ENCODE measurements around the gene CD8A. TPM values are rescaled to one million over a fixed set of nuclear protein-coding genes. Genes with fewer than 3 reads are reported as not detected.
A peak's percentile ranks its signal among the peaks of the same experiment; 100 is the strongest.
"Not testable (repeated sequence)": the region's sequence is repeated elsewhere in the genome, so short reads cannot be mapped to it uniquely, and the experiment has no call there.

CD8A gene
- 1 to 10 TPM; 1.3 to 1.4 TPM for total RNA-seq

- Mint-ChIP-seq H3K27ac (no peak within 1 kb of the TSS), H3K4me1 (ENCODE audit: low read depth) (peaks cover 16% of the 10 kb centered on the region), H3K9me3 (peaks cover 6% of the 10 kb centered on the region), H3K4me3 (peak within 1 kb of the TSS; percentile 74), H3K36me3 (ENCODE audit: low read depth) (peaks cover 4% of the 10 kb centered on the region), H3K27me3 (ENCODE audit: low read depth) (peaks cover 60% of the 10 kb centered on the region)
- intact Hi-C loops (cut with micrococcal nuclease) = no loop called here
- CTCF ChIA-PET = interaction anchor here (0.7 kb wide), 1 partner anchor 303 kb away, joined by 3 read pairs; no protein-coding TSS in a partner anchor
- peak; percentile 53 for DNase-seq
Measured at GRCh38 chr2:86790676-86791572, at the start of gene CD8A. Gene CD8A (minus strand): TSS chr2:86790913. CDS start chr2:86790825, 88 bp downstream.

GRCh38 chr2:86839871-86840548 is 49.3 kb upstream of the CD8A start:
- H3K4me3 Mint-ChIP-seq; H3K36me3 Mint-ChIP-seq (ENCODE audit: low read depth); DNase-seq; CTCF ChIA-PET; H3K9me3 Mint-ChIP-seq; intact Hi-C loops (cut with micrococcal nuclease); H3K27me3 Mint-ChIP-seq (ENCODE audit: low read depth); H3K27ac Mint-ChIP-seq: not testable (repeated sequence)
- peaks cover 27% of the 10 kb centered on the region for H3K4me1 Mint-ChIP-seq (ENCODE audit: low read depth)

GRCh38 chr2:86839455-86839854 is 48.7 kb upstream of the CD8A start:
- H3K36me3 Mint-ChIP-seq (ENCODE audit: low read depth); CTCF ChIA-PET; intact Hi-C loops (cut with micrococcal nuclease); H3K27ac Mint-ChIP-seq; H3K27me3 Mint-ChIP-seq (ENCODE audit: low read depth); H3K9me3 Mint-ChIP-seq; H3K4me3 Mint-ChIP-seq; DNase-seq: not testable (repeated sequence)
- H3K4me1 Mint-ChIP-seq (ENCODE audit: low read depth) = peaks cover 27% of the 10 kb centered on the region

- H3K9me3 Mint-ChIP-seq; H3K27me3 Mint-ChIP-seq (ENCODE audit: low read depth); H3K27ac Mint-ChIP-seq; H3K36me3 Mint-ChIP-seq (ENCODE audit: low read depth); CTCF ChIA-PET; DNase-seq; intact Hi-C loops (cut with micrococcal nuclease); H3K4me3 Mint-ChIP-seq: not testable (repeated sequence)
- H3K4me1 Mint-ChIP-seq (ENCODE audit: low read depth) = peaks cover 25% of the 10 kb centered on the region
Measured at GRCh38 chr2:86837714-86838113, 47.0 kb upstream of the CD8A start.

GRCh38 chr2:86836915-86837695 is 46.4 kb upstream of the CD8A start:
- H3K27me3 Mint-ChIP-seq (ENCODE audit: low read depth); H3K36me3 Mint-ChIP-seq (ENCODE audit: low read depth); H3K4me3 Mint-ChIP-seq; CTCF ChIA-PET; intact Hi-C loops (cut with micrococcal nuclease); H3K27ac Mint-ChIP-seq; H3K9me3 Mint-ChIP-seq: not testable (repeated sequence)
- peaks cover 19% of the 10 kb centered on the region for H3K4me1 Mint-ChIP-seq (ENCODE audit: low read depth)
- peak; percentile 77 for DNase-seq

GRCh38 chr2:86835548-86835889 is 44.8 kb upstream of the CD8A start:
- DNase-seq; intact Hi-C loops (cut with micrococcal nuclease); H3K9me3 Mint-ChIP-seq; H3K4me3 Mint-ChIP-seq; CTCF ChIA-PET; H3K36me3 Mint-ChIP-seq (ENCODE audit: low read depth); H3K27me3 Mint-ChIP-seq (ENCODE audit: low read depth); H3K27ac Mint-ChIP-seq: not testable (repeated sequence)
- peaks cover 14% of the 10 kb centered on the region for H3K4me1 Mint-ChIP-seq (ENCODE audit: low read depth)

- H3K27ac Mint-ChIP-seq = no peak overlapping the region
- CTCF ChIA-PET = no interaction called here
Measured at GRCh38 chr2:86833315-86833714, 42.6 kb upstream of the CD8A start.

GRCh38 chr2:86832334-86833096 is 41.8 kb upstream of the CD8A start:
- H3K4me1 Mint-ChIP-seq (ENCODE audit: low read depth) = peaks cover 10% of the 10 kb centered on the region
- H3K36me3 Mint-ChIP-seq (ENCODE audit: low read depth) = no peaks in the 10 kb centered on the region
- CTCF ChIA-PET = interaction anchor here (0.6 to 0.9 kb wide), 2 partner anchors 24 to 993 kb away, joined by 3 read pairs; no protein-coding TSS in a partner anchor
- no peak overlapping the region for H3K27ac Mint-ChIP-seq
- intact Hi-C loops (cut with micrococcal nuclease) = no loop called here
- H3K27me3 Mint-ChIP-seq (ENCODE audit: low read depth) = peaks cover 2% of the 10 kb centered on the region
- H3K9me3 Mint-ChIP-seq = no peaks in the 10 kb centered on the region
- no peak overlapping the region for H3K4me3 Mint-ChIP-seq
- DNase-seq = no peak

More at GRCh38 chr2:86833315-86833714, 42.6 kb upstream of the CD8A start:
- no peak for DNase-seq
- Mint-ChIP-seq H3K9me3 (no peaks in the 10 kb centered on the region), H3K4me3 (no peak overlapping the region), H3K36me3 (ENCODE audit: low read depth) (no peaks in the 10 kb centered on the region), H3K4me1 (ENCODE audit: low read depth) (peaks cover 14% of the 10 kb centered on the region), H3K27me3 (ENCODE audit: low read depth) (peaks cover 2% of the 10 kb centered on the region)
- intact Hi-C loops (cut with micrococcal nuclease) = no loop called here

GRCh38 chr2:86831537-86831936 is 40.8 kb upstream of the CD8A start:
- no peaks in the 10 kb centered on the region for H3K9me3 Mint-ChIP-seq
- intact Hi-C loops (cut with micrococcal nuclease) = no loop called here
- no peak for DNase-seq
- no peak overlapping the region for H3K4me3 Mint-ChIP-seq
- H3K27ac Mint-ChIP-seq = no peak overlapping the region
- CTCF ChIA-PET = no interaction called here
- H3K36me3 Mint-ChIP-seq (ENCODE audit: low read depth) = no peaks in the 10 kb centered on the region
- peaks cover 2% of the 10 kb centered on the region for H3K27me3 Mint-ChIP-seq (ENCODE audit: low read depth)
- peaks cover 4% of the 10 kb centered on the region for H3K4me1 Mint-ChIP-seq (ENCODE audit: low read depth)

GRCh38 chr2:86826951-86827350 is 36.2 kb upstream of the CD8A start:
- H3K27ac Mint-ChIP-seq = no peak overlapping the region
- H3K4me1 Mint-ChIP-seq (ENCODE audit: low read depth) = peaks cover 14% of the 10 kb centered on the region
- no peaks in the 10 kb centered on the region for H3K36me3 Mint-ChIP-seq (ENCODE audit: low read depth)
- no peak overlapping the region for H3K4me3 Mint-ChIP-seq
- intact Hi-C loops (cut with micrococcal nuclease) = no loop called here
- DNase-seq = no peak
- H3K27me3 Mint-ChIP-seq (ENCODE audit: low read depth) = peaks cover 10% of the 10 kb centered on the region
- CTCF ChIA-PET = no interaction called here
- H3K9me3 Mint-ChIP-seq = peaks cover 5% of the 10 kb centered on the region

GRCh38 chr2:86825693-86826381 is 35.1 kb upstream of the CD8A start:
- Mint-ChIP-seq H3K4me3 (peak overlapping the region; percentile 66), H3K4me1 (ENCODE audit: low read depth) (peaks cover 14% of the 10 kb centered on the region), H3K9me3 (peaks cover 5% of the 10 kb centered on the region), H3K36me3 (ENCODE audit: low read depth) (no peaks in the 10 kb centered on the region), H3K27me3 (ENCODE audit: low read depth) (peaks cover 10% of the 10 kb centered on the region), H3K27ac (peak overlapping the region; percentile 37)
- CTCF ChIA-PET = interaction anchor here (0.9 to 1.0 kb wide), 2 partner anchors 12 to 18 kb away, joined by 3 to 4 read pairs; no protein-coding TSS in a partner anchor
- intact Hi-C loops (cut with micrococcal nuclease) = no loop called here
- DNase-seq = peak; percentile 68

Data from activated naive CD4-positive, alpha-beta T cell treated with anti-CD3 and anti-CD28 coated beads for 36 hours (primary cell).